HS-27A (cell line): ENCODE results near the gene DYSF.

Experiments
- DNase-seq: peaks from one replicate; pipeline ENCODE4 v3.0.0-alpha.2; 2012; ENCODE audit warnings: low read depth, missing footprints

Gene DYSF

GRCh38 chr2:71675296-71675695 is 221.9 kb downstream of the DYSF start:
- no peak for DNase-seq

GRCh38 chr2:71678874-71679273 is 225.5 kb downstream of the DYSF start:
- DNase-seq, result no peak

GRCh38 chr2:71679491-71679890 is 226.1 kb downstream of the DYSF start:
- no peak for DNase-seq

GRCh38 chr2:71680925-71681324 is 227.6 kb downstream of the DYSF start:
- no peak for DNase-seq

DNA sequence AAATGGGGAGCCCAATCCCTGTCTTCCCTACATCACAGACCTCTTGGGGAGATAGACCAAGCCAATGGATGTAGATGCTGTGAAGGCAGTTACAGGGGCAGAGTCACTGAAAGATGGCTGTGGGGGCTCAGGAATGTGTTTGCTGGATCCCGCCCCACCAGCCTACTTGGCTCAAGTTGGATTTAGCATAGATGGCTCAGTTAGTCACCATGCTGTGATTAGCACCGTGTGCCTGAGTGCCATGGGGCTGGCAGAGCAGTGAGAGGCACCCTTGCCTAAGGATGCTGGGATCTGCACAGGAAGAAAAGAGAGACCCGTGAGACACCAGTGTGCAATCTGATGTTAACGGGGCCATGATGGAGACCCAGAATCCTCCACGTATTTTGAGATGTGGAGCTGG is 228.3 kb downstream of the DYSF start:
- no peak for DNase-seq

DNA sequence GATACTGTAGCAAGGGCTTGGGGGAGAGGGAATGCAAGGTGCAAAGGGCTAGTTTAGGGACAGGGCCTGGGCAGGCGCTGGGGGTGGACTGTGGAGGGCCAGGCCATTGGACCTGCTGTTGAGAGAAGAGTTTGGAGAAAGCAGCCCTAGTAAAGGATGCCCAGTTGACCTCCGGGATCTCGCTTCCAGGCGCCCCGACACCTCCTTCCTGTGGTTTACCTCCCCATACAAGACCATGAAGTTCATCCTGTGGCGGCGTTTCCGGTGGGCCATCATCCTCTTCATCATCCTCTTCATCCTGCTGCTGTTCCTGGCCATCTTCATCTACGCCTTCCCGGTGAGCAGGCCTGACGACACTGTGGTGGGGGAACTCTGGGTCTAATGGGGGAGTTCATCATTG is 229.0 kb downstream of the DYSF start:
- DNase-seq, result no peak

DNA sequence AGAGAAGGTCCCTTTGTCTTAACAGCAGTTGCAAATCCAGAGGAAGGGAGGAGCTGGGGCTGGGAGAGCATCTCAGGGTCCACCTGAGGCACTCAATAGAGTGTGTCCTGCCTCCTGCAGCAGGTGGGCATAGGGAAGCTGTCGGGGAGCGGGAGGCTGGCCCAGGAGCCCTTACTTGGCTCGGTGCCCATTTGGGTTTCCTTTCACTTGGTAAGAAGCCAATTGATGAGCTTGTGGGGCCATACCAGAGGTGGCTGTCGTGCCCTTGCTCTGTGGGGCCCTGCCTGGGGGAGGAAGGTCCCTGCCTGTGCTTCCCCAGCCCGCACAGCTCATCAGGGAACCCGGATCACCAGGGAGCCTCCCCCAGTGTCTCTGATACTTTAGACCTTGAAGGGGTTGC is 229.7 kb downstream of the DYSF start:
- no peak for DNase-seq

DNA sequence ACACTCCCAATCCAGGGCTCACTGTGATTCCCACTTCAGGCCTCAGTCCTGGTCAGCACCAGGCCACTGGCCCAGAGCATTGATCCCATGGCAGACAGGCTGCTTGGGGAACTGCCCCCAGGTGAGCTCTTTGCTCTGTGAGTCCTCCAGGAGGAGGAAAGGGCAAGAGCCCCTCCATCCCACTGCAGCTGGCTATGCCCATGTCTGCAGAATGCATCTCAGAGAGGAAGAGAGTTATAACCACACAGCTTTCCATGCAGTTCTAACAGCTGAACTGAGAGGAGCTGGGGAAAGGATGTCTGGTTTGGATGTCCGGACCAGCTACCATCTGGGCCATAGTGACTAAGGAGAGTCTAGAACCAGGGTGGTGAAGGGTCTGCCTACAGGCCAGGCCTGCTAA is 230.3 kb downstream of the DYSF start:
- no peak for DNase-seq

GRCh38 chr2:71684226-71685072 is 231.1 kb downstream of the DYSF start:
- no peak for DNase-seq

DNA sequence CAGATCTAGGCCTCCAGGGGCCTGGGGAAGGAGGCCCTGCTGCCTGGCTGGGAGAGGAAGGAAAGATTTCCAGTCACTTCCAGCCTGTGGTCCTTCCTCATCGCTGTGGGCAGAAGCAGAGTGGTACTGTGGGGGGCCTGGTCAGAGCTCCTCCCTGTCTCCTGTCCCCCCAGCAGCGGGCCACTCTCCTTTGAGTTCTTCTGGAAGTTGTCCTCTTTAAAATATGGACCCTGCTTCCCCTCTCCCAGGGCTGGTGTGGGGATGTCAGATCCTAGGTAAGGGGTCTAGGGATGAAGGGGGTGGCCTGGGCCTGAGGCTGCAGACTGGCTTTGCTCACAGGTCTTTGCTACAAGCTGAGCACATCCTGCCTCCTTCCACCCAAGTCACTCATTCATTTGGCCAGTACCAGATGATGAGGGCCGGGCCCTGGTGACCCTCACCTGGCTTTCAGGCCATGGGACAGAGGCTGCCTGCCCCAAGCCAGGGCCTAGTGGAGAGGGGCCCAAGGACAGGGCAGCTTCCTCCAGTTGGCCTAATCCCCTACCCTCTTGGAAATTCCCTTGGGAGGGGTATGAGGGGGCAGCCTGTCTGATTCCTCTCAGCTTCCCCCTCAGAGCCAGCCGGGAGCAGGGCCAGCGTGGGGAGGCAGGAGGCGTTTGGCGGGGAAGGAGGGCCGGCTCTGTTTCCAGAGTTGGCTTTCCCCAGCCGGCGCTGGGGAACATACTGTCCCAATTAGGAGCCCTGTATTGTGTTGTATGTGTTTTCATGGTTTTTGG is 231.9 kb downstream of the DYSF start:
- no peak for DNase-seq

- no peak for DNase-seq
Measured at GRCh38 chr2:71685941-71686611, 232.7 kb downstream of the DYSF start.

GRCh38 chr2:71686781-71687180 is 233.4 kb downstream of the DYSF start:
- no peak for DNase-seq

DNA sequence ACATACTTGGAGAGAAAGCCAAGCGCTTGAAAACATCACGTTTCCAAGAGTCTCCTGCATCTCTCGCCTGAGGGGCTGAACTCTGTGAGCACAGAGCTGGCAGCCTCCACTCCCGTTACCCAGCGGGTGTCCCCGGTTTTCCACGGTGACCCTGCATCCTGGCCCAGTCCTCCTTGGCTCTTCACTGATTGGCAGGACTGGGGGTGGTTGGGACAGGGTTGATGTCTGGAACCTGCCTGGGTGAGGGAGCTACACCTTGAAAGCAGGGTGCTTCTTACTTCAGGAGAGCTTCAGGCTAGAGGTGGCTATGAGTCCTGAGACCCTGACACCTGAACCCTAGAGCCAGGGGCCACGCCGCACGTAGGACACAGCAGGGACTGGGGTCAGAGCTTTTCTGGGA is 234.1 kb downstream of the DYSF start:
- no peak for DNase-seq

DNA sequence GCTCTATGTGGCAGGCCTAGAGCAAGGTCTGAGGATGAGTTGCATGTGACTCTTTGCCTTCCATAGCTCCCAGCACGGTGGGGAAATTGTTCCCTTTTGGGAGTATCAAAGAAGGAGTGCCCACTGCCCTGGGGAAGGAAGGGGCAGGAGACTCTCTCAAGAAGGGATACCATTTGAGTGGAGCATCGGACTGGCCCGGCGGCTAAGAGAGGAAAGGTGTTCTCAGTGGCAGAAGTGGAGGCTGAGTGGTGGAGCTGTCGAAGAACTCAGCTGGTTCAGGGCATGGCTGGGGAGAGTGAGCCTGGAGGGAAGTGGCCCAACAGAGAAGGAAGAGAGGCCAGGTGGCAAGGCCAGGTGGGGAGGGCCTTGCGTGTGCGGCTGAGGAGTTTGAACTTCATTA is 235.2 kb downstream of the DYSF start:
- no peak for DNase-seq

DNA sequence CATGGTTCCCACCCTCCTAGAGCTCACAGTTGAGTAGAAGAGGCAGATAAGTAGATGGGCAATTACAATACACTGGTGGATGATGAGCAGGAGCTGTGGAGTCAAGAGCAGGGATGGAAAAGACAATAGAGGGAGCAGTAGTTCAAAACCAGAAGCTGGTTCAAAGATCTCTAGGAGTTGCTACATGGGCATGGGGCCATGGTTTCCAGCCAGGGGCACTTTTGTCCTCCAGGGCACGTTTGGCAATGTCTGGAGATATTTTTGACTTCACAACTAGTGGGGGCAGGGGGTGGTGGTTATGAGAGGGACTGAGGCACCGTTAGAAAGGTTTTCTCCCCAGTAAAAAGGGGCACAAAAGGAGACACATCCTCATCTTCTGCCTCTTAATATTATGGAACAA is 236.0 kb downstream of the DYSF start:
- DNase-seq, result no peak

DNA sequence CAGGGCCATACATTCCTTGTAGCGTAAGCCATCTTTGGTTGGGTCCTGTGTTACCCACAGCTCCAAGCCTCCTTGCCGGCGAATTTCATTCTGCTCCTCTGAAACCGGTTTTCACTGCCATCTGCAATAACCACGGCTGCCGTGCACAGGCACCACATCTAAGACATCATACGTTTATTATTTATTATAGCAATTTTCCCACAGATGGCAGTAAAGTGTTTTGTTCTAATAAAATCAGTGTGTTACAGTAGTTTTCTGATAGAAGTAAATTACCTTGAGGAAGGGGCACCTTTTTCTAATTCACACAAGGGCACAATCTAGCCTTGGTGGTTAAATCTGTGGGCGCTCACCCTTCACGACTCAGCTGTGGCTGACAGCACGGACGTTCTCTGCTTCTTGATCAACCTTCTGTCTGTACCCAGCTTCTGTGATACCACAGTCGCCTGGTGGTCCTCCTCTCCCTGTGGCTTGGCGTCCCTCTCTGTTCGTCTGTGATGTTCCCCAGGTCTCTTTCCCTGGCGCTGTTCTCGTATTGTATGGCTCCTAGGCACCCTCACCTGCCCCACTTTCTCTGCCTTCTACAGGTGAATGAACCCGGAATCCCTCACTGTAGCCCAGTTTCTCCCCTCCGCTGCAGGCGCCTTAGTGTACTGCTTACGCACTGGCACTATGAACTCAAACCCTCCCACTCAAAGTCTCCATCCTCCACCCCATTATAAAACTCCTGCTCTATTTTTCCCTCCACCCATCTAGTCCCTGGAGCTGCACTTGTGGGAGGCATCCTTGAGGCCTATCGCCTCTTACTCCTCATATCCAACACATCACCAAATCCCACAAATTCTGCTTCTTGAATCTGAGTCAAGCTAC is 236.8 kb downstream of the DYSF start:
- no peak for DNase-seq

DNA sequence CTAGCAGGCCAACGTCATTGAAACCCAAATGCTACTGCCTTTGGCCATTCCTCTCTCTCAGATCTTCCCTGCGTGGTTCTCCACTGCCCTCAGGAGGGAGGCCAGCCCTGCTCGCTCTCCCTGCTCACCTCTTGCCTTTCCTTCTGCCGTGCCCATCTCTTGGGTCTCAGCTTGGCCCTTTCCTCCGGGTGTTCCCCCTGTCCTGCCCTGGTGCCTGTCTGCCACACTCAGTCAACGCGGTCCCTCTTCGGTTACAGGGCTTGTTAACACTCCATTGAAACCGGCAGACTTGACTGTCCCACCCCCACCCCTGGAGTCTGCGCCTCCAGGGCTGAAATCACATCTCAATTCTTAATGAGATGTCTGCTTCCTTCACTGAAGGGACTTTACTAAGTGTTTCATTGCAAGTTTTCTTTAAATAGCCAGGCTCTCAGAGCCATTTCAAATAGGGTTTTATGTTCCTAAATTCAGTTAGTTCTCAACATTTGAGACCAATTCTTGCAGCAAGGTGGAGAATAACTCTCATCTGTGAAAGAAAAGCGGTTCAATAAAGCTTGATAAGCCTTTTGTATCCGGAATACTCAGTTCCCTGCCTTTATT is 237.6 kb downstream of the DYSF start:
- no peak for DNase-seq

- DNase-seq, result no peak
Measured at GRCh38 chr2:71691747-71692441, 238.5 kb downstream of the DYSF start.

DNA sequence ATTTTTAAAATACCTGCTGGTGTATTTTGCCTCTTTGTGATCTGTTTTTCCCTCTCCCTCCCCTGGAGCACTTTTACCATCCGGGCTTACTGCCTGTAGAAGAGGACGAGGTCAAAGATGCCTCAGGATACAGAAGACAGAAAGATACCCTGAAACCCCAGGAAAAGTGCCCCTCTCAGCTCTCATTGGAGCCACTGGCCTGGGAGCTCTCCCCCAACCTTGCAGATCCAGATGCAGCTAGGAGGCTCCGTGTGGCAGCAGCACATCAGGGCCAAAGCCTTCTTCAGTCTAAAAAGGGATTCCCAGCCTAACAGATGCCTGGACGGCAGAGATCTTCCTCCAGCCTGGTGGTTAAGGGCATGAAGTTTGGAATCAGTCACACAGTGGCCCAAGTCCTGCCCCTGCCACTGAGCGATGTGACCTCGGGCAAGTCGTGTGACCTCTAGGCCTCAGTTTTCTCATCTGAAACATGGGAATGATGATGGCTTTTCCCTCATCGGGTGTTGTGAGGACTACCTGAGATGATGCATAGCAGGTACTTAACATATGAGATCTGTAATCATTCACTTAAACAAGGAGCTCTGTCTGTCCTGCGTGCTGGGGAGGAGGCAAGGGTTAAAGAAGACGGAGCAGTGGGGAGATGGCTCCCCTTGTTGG is 239.4 kb downstream of the DYSF start:
- no peak for DNase-seq
